ENCODE data around the gene HYAL1.

DNA sequence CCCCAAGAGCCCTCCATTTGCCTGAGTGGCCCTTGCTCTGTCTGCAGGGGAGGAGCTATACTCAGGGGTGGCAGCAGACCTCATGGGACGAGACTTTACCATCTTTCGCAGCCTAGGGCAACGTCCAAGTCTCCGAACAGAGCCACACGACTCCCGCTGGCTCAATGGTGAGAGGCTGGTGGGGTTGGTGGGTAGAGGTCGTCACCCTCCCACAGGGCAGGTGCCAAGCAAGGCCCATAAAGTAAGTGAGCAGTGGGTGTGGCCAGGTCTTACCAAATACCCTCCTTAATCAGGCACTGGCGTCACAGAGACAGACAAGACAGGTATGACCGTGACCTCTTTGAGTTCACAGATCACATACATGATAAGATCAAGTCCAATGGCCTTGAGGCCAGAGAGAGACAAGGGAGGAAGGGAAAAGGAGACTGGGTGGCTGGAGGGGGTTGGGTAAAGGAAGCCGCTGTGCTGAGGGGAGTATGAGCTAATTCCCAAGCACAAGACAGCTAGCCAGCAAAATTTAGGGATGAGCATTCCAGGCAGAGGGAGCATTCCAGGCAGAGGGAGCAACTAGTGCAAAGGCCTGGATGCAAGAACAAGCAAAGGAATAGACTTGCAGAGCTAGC is 31.9 kb downstream of the HYAL1 start:
- TF ChIP-seq, protein P1, sequence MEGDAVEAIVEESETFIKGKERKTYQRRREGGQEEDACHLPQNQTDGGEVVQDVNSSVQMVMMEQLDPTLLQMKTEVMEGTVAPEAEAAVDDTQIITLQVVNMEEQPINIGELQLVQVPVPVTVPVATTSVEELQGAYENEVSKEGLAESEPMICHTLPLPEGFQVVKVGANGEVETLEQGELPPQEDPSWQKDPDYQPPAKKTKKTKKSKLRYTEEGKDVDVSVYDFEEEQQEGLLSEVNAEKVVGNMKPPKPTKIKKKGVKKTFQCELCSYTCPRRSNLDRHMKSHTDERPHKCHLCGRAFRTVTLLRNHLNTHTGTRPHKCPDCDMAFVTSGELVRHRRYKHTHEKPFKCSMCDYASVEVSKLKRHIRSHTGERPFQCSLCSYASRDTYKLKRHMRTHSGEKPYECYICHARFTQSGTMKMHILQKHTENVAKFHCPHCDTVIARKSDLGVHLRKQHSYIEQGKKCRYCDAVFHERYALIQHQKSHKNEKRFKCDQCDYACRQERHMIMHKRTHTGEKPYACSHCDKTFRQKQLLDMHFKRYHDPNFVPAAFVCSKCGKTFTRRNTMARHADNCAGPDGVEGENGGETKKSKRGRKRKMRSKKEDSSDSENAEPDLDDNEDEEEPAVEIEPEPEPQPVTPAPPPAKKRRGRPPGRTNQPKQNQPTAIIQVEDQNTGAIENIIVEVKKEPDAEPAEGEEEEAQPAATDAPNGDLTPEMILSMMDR (conservative IDR thresholded peaks at IDR 0.05; ENCODE audit: low read length): no peak
- no peak for TF ChIP-seq EZH2phosphoT487 (IDR thresholded peaks at IDR 0.05; ENCODE audit: borderline replicate concordance)
